ENCODE results near the gene DGKI.

DNA sequence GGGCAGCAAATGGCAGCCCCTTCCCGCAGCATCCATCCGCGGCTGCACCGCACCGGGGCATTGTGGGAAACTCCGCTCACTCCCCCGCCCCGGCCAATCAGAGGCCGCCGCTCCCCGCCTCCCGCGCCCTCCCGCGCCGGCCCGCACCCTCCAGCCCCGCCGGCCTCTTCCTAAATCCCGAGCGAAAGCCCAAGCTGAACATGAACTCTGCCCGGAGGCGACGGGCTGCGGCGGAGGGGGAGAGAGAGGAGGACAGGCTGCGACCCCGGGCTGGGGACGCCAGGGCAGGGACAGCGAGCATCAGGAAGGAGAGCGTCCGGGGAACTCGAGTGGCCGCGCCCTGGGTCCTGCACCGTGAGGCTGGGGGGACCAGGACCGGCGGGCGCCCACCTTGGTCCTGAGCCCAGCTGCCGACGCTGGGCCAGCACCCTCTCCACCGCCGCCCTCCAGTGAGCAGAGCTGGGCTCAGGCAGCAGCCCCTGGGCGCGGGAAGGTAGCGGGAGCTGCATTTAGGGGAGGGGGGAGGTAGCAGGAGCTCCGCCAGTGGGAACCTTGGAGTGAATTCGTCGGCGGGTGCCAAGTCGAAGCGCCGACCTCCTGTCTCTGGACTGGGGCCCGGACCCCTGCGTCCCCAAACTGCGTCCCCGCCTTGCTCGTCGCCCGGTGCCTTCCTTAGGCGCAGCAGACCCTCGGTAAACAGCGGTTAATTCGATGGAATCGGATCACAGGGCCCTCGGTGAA lies at the start of gene DGKI:
- TF ChIP-seq, protein P1, sequence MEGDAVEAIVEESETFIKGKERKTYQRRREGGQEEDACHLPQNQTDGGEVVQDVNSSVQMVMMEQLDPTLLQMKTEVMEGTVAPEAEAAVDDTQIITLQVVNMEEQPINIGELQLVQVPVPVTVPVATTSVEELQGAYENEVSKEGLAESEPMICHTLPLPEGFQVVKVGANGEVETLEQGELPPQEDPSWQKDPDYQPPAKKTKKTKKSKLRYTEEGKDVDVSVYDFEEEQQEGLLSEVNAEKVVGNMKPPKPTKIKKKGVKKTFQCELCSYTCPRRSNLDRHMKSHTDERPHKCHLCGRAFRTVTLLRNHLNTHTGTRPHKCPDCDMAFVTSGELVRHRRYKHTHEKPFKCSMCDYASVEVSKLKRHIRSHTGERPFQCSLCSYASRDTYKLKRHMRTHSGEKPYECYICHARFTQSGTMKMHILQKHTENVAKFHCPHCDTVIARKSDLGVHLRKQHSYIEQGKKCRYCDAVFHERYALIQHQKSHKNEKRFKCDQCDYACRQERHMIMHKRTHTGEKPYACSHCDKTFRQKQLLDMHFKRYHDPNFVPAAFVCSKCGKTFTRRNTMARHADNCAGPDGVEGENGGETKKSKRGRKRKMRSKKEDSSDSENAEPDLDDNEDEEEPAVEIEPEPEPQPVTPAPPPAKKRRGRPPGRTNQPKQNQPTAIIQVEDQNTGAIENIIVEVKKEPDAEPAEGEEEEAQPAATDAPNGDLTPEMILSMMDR (IDR thresholded peaks at IDR 0.05), result no peak
- TF ChIP-seq POLR2A (IDR thresholded peaks at IDR 0.05), result no peak
